ENCODE measurements around the gene HLX. TPM values are rescaled to one million over a fixed set of nuclear protein-coding genes. Genes with fewer than 3 reads are reported as not detected.

HLX gene
- total RNA-seq, 1 donor from 2014 or later = 0.48 TPM

- TF ChIP-seq CTCF (IDR thresholded peaks at IDR 0.05; ENCODE audit: unreplicated experiment) = no peak
- Mint-ChIP-seq H3K27me3 (peaks cover 100% of the 10 kb centered on the region), H3K4me3 (ENCODE audit: low read depth) (no peak overlapping the region), H3K36me3 (ENCODE audit: insufficient read depth) (no peaks in the 10 kb centered on the region), H3K27ac (no peak overlapping the region), H3K9me3 (ENCODE audit: low read depth) (no peaks in the 10 kb centered on the region), H3K4me1 (ENCODE audit: low read depth) (peaks cover 4% of the 10 kb centered on the region)
- DNase-seq (ENCODE audit: low spot score, unreplicated experiment) = no peak
Measured at GRCh38 chr1:220889848-220890287, 10.6 kb downstream of the HLX start.

- Mint-ChIP-seq H3K27ac (no peak overlapping the region), H3K27me3 (peaks cover 100% of the 10 kb centered on the region), H3K4me3 (ENCODE audit: low read depth) (no peak overlapping the region), H3K9me3 (ENCODE audit: low read depth) (no peaks in the 10 kb centered on the region), H3K4me1 (ENCODE audit: low read depth) (peaks cover 4% of the 10 kb centered on the region), H3K36me3 (ENCODE audit: insufficient read depth) (no peaks in the 10 kb centered on the region)
- no peak for TF ChIP-seq CTCF (IDR thresholded peaks at IDR 0.05; ENCODE audit: unreplicated experiment)
- DNase-seq (ENCODE audit: low spot score, unreplicated experiment) = no peak
Measured at GRCh38 chr1:220890602-220891001, 11.4 kb downstream of the HLX start.

GRCh38 chr1:220891224-220892085, 12.2 kb downstream of the HLX start:
- Mint-ChIP-seq H3K4me3 (ENCODE audit: low read depth) (no peak overlapping the region), H3K9me3 (ENCODE audit: low read depth) (no peaks in the 10 kb centered on the region), H3K36me3 (ENCODE audit: insufficient read depth) (no peaks in the 10 kb centered on the region), H3K27ac (peak overlapping the region; percentile 45), H3K4me1 (ENCODE audit: low read depth) (peaks cover 4% of the 10 kb centered on the region), H3K27me3 (peaks cover 100% of the 10 kb centered on the region)
- DNase-seq (ENCODE audit: low spot score, unreplicated experiment) = no peak
- no peak for TF ChIP-seq CTCF (IDR thresholded peaks at IDR 0.05; ENCODE audit: unreplicated experiment)

GRCh38 chr1:220892086-220892376, 12.8 kb downstream of the HLX start:
- Mint-ChIP-seq H3K27me3 (peaks cover 100% of the 10 kb centered on the region), H3K4me1 (ENCODE audit: low read depth) (peaks cover 4% of the 10 kb centered on the region), H3K27ac (no peak overlapping the region), H3K4me3 (ENCODE audit: low read depth) (no peak overlapping the region), H3K36me3 (ENCODE audit: insufficient read depth) (no peaks in the 10 kb centered on the region), H3K9me3 (ENCODE audit: low read depth) (no peaks in the 10 kb centered on the region)
- no peak for DNase-seq (ENCODE audit: low spot score, unreplicated experiment)
- TF ChIP-seq CTCF (IDR thresholded peaks at IDR 0.05; ENCODE audit: unreplicated experiment) = no peak

GRCh38 chr1:220892997-220893700, 13.9 kb downstream of the HLX start:
- no peak for DNase-seq (ENCODE audit: low spot score, unreplicated experiment)
- Mint-ChIP-seq H3K4me3 (ENCODE audit: low read depth) (no peak overlapping the region), H3K4me1 (ENCODE audit: low read depth) (no peaks in the 10 kb centered on the region), H3K27me3 (peaks cover 99% of the 10 kb centered on the region), H3K36me3 (ENCODE audit: insufficient read depth) (no peaks in the 10 kb centered on the region), H3K9me3 (ENCODE audit: low read depth) (peaks cover 3% of the 10 kb centered on the region), H3K27ac (no peak overlapping the region)
- no peak for TF ChIP-seq CTCF (IDR thresholded peaks at IDR 0.05; ENCODE audit: unreplicated experiment)

Data from progenitor cell of endocrine pancreas (in vitro differentiated cells).